Measurements from ENCODE around the gene SLC48A1. TPM values are rescaled to one million over a fixed set of nuclear protein-coding genes. Genes with fewer than 3 reads are reported as not detected.

Gene SLC48A1
- total RNA-seq, 1 experiment from 2014 or later, result 20.0 TPM

DNA sequence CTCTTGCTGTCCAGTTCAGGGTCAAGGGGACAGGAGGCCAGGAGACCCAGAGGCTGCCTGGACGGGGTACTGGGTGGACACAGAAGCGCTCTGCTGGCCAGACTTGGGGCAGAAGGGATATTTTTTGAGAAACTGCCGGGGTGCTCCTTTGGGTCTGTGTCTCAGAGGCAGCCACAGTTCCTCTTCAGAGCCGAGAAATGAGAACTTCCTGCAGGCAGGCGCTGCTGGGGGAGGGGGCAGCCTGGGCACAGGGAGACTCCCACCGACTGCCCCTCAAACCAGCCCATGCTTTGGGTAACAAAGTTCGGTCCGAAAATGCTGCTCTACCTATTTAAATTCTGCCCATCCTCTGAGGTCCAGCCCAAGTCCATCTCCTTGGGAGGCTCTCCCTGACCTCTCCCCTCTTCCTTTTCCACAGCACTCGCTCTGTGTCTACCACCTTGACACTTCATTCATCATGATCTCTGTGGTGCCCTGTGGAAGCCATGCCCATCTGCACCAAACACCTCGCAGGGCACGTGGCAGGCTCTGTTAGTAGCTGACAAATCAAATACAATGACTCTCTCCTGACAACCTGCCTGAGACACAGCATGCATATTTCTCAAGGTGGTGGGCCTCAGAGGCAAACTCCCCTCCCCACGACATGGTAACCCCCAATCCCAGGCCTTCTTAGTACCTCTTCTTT lies 30.3 kb downstream of the SLC48A1 start:
- no TSS peak for BruUV-seq (replicated peaks)
- POLR2A ChIA-PET, result no interaction called here
- Histone ChIP-seq H3K4me3 (replicated peaks in 1 of 2; ENCODE audit: low read depth in 1 of 2, low read length in 2 of 2) (no peak overlapping the region), H3K4me2 (ENCODE audit: low read length) (no peak overlapping the region), H3K9me2 (ENCODE audit: insufficient read depth) (no peaks in the 10 kb centered on the region), H3K79me2 (ENCODE audit: insufficient read depth, low read length) (peaks cover 25% of the 10 kb centered on the region; the same call in 1 of the 2 replicates), H4K20me1 (ENCODE audit: insufficient read depth) (no peaks in the 10 kb centered on the region), H3K9me3 (ENCODE audit: control insufficient read depth in 1 of 2, insufficient read depth in 1 of 2, low read depth in 1 of 2, low read length in 2 of 2) (no peaks in the 10 kb centered on the region), H3K4me1 (ENCODE audit: control insufficient read depth in 1 of 2, insufficient read depth in 2 of 2, low read length in 2 of 2) (peaks cover 2 to 7% of the 10 kb centered on the region in 2 experiments; a peak in 3 of 4 replicates), H3K36me3 (ENCODE audit: control insufficient read depth in 1 of 2, insufficient read depth in 2 of 2, low read length in 2 of 2) (no peaks in the 10 kb centered on the region), H3K27me3 (ENCODE audit: insufficient read depth, low read length) (no peaks in the 10 kb centered on the region), H3K27ac (ENCODE audit: low read depth, low read length) (no peak overlapping the region), H2AFZ (ENCODE audit: low read depth, low read length, poor library complexity, severe bottlenecking) (no peak overlapping the region), H3K9ac (ENCODE audit: low read length) (no peak overlapping the region)
- RAD21 ChIA-PET (ENCODE audit: low non-redundant PET in 1 of 2, low total read pairs in 2 of 2, uncharacterized antibody in 2 of 2, unreplicated experiment in 2 of 2), result no interaction called here
- CTCF ChIA-PET, result no interaction called here
- ATAC-seq (no peak), DNase-seq (ENCODE audit: low read depth, low spot score) (no peak)
- TF ChIP-seq RAD21 (IDR thresholded peaks at IDR 0.05; ENCODE audit: low read depth) (no peak), FOSL1 (IDR thresholded peaks at IDR 0.05; ENCODE audit: low read depth) (no peak), JUND (IDR thresholded peaks at IDR 0.05) (no peak), EZH2phosphoT487 (IDR thresholded peaks at IDR 0.05; ENCODE audit: borderline replicate concordance) (no peak), SIN3A (IDR thresholded peaks at IDR 0.05; ENCODE audit: low read depth) (no peak), YY1 (IDR thresholded peaks at IDR 0.05; ENCODE audit: extremely low read depth, insufficient replicate concordance, low read depth, low read length) (no peak), POLR2A (IDR thresholded peaks at IDR 0.05; ENCODE audit: borderline replicate concordance, extremely low read depth, insufficient read depth, insufficient read length) (no peak), SRF (IDR thresholded peaks at IDR 0.05; ENCODE audit: low read depth) (no peak), EZH2 (IDR thresholded peaks at IDR 0.05) (no peak)
- TF ChIP-seq, protein P1, sequence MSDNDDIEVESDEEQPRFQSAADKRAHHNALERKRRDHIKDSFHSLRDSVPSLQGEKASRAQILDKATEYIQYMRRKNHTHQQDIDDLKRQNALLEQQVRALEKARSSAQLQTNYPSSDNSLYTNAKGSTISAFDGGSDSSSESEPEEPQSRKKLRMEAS (IDR thresholded peaks at IDR 0.05), result no peak
- TF ChIP-seq, protein P2, sequence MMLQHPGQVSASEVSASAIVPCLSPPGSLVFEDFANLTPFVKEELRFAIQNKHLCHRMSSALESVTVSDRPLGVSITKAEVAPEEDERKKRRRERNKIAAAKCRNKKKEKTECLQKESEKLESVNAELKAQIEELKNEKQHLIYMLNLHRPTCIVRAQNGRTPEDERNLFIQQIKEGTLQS (IDR thresholded peaks at IDR 0.05), result no peak
- TF ChIP-seq, protein P3, sequence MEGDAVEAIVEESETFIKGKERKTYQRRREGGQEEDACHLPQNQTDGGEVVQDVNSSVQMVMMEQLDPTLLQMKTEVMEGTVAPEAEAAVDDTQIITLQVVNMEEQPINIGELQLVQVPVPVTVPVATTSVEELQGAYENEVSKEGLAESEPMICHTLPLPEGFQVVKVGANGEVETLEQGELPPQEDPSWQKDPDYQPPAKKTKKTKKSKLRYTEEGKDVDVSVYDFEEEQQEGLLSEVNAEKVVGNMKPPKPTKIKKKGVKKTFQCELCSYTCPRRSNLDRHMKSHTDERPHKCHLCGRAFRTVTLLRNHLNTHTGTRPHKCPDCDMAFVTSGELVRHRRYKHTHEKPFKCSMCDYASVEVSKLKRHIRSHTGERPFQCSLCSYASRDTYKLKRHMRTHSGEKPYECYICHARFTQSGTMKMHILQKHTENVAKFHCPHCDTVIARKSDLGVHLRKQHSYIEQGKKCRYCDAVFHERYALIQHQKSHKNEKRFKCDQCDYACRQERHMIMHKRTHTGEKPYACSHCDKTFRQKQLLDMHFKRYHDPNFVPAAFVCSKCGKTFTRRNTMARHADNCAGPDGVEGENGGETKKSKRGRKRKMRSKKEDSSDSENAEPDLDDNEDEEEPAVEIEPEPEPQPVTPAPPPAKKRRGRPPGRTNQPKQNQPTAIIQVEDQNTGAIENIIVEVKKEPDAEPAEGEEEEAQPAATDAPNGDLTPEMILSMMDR (IDR thresholded peaks at IDR 0.05 in 2 of 3, conservative IDR thresholded peaks at IDR 0.05 in 1 of 3; ENCODE audit: borderline replicate concordance in 1 of 3, insufficient read depth in 1 of 3, low read depth in 2 of 3, low read length in 2 of 3), result no peak
- intact Hi-C loops (cut with micrococcal nuclease), result no loop called here
